Fibroblast of pulmonary artery (primary cell): ENCODE results near the gene RBM39.

Experiments
- DNase-seq: peaks from one replicate; pipeline ENCODE4 v3.0.0-alpha.2; 2010; ENCODE audit warnings: low read depth
- H3K4me3 ChIP-seq: replicated peaks from 2 replicates; pipeline ENCODE4 v1.5.1; 2011; ENCODE audit warnings: low read depth, mild to moderate bottlenecking, control low read depth, low read length, moderate library complexity
- TF ChIP-seq, protein P1 (sequence below): IDR thresholded peaks from 2 replicates; pipeline ENCODE4 v1.5.1; 2011; ENCODE audit warnings: mild to moderate bottlenecking, control low read depth, low read length, inconsistent platforms; ENCODE audit errors: missing control alignments

The RBM39 gene

DNA sequence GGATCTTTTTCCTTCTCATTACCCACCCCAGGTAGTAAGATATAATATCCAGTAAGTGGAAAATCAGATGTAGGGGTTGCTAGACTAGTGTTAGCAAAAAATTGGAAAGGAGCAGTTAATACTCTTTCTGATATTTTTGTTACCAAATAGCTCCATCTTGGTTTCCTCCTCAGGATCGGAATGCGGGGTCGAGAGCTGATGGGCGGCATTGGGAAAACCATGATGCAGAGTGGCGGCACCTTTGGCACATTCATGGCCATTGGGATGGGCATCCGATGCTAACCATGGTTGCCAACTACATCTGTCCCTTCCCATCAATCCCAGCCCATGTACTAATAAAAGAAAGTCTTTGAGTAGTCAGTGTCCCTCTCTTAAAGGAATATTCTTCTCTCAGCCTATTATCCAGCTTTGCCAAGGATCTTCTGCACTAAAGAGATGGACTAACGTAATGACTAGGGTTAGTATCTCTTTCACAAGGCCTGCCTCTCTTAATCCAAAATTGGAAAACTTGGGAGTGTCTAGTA lies 41.4 kb downstream of the RBM39 start:
- no peak for DNase-seq
- TF ChIP-seq, protein P1, sequence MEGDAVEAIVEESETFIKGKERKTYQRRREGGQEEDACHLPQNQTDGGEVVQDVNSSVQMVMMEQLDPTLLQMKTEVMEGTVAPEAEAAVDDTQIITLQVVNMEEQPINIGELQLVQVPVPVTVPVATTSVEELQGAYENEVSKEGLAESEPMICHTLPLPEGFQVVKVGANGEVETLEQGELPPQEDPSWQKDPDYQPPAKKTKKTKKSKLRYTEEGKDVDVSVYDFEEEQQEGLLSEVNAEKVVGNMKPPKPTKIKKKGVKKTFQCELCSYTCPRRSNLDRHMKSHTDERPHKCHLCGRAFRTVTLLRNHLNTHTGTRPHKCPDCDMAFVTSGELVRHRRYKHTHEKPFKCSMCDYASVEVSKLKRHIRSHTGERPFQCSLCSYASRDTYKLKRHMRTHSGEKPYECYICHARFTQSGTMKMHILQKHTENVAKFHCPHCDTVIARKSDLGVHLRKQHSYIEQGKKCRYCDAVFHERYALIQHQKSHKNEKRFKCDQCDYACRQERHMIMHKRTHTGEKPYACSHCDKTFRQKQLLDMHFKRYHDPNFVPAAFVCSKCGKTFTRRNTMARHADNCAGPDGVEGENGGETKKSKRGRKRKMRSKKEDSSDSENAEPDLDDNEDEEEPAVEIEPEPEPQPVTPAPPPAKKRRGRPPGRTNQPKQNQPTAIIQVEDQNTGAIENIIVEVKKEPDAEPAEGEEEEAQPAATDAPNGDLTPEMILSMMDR = no peak
- H3K4me3 ChIP-seq = peak overlapping the region; percentile 97

DNA sequence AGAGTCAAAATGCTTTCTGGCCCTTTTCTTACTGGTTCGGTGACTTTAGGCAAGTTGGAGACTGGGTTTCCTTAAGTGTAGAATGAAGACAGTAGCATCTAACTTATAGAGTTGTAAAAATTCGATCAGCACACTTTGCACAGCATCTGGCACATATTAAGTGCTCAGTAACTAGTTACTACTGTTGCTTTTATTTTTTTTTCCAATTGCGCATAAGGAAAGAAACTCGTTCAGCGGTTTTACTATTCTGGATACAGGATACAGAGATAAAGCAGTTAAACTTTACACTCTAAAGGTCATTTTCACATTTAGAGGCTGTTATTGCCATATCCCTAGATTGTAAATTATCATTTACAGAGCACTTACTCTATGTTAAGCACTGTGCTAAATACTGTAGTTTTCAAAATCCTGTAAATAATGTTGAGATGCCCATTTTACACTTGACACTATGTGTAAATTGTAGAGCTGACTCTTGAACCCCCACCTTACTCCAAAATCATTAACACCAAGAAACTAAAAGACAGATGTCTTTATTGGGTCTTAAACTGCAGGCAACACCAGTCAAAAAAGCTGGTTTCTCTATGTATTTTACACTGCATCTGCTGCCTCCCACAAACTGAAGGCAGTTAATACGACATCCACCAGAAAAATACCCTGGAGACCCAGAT lies 42.0 kb downstream of the RBM39 start:
- TF ChIP-seq, protein P1 = no peak
- H3K4me3 ChIP-seq = peak overlapping the region; percentile 97

DNA sequence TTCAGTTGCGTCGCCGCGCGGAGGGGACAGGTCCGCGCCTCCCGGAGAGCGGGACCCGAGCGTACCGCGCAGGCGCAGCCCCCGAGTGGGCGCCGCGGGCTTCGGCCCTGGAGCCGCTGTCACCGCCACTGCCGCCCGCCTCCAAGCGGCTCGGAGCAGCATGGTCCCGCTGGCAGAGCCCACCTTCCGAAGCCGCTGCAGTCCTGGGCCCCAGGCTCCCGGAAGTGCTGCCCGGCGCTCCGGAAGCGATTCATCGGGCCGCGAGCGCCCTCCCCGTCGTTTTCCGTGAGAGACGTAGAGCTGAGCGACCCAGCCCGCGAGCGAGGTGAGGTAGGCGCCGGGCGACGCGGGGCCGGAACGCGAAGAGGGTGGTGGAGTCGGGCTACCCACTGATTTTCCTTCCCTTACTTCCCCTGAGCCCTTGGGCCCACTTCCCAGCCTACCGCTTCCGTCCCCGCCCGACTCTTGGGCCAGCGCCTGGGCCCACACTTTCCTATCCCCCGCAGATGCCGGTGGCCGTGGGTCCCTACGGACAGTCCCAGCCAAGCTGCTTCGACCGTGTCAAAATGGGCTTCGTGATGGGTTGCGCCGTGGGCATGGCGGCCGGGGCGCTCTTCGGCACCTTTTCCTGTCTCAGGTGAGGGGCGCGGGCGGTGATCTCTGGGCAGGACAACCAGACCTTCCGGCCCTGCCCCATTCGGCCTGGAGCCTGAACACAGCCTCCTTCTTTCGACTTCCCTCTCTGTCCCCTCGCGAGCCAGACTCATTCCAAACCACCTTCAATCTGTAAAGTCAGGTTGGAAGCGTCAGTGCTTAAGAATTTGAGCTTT lies 42.7 kb downstream of the RBM39 start, which contains the start of the genes NFS1 and ROMO1:
TSS of gene NFS1 (minus strand) at position 226 of the 830 bp plus-strand sequence. CDS start at position 162, 64 bp downstream.
TSS of gene ROMO1 (plus strand) at position 279 of the 830 bp plus-strand sequence. CDS start at position 507, 228 bp downstream.
- peak within 1 kb of the TSS; percentile 97 for H3K4me3 ChIP-seq
- peak; percentile 81 for DNase-seq

More for the DNA sequence above, 42.0 kb downstream of the RBM39 start:
- no peak for DNase-seq

DNA sequence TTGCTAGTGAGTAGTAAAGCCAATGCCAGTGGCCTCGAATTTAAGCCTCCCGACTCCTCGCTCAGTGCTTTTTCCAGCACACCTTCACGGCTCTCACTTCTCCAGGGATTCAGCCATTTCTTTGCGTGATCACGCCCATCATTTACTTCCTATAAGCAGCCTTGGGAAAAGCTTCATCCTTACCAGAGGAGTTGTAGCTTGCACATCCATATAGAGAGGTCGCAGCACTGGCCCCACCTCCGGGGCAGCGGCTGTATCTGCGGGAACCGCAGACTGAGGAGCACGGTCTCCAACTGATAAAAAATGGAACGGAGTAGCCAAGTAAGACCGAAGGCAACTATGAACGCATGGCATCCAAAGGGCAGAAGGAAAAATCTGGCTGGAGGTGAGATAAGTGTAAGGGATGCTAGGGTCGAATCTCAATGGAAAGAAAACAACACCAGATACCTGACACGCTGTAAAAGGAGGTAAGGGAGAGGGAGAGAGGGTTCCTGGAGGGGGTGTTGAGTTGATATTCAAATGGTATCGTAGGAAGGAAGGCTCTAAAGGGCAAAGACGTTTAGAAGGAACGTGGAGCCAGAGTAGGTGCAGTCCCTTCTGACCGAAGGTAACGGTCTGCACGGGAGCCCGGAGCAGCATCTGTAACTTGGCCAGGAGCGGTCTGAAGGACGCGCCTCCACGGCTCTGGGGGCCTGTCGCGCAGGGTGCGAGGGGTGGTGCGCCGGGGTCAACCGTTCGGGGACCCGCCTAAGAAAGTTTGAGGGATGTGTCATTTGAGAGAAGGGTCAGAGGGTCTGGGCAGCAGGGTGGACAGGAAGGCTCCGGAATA lies 43.5 kb downstream of the RBM39 start:
- TF ChIP-seq, protein P1 = no peak
- H3K4me3 ChIP-seq = peak overlapping the region; percentile 97
- DNase-seq = no peak

More for the DNA sequence above, 42.7 kb downstream of the RBM39 start, which contains the start of the genes NFS1 and ROMO1:
- TF ChIP-seq, protein P1 = no peak

DNA sequence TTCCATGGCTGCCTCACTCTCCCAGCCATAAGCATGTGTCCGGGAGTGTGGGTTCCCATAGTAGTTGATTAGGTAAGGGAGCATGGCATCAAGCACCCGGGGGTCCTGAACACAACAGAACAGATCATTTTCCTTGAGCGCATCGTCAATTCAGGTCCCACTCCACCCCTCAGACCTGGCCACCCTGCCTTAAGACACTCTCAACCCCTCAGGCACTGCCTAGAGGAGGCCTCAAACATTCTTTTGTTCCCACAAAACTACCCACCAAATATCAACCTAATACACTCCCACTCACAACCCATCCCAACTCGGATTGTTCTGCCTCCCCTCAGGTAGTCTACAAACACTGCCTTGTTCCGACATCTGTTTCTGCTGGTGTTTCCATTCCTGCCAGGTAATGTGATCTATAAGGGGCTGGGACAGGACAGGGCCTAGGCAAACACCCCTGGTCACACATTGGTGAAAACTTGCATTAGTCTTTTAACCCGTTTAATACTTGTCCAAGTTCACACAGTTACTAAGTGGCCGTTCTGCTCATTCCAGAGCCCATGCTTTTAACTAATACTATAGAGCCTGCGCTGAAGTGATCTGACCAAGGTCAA lies 44.3 kb downstream of the RBM39 start:
- TF ChIP-seq, protein P1 = no peak
- no peak for DNase-seq
- peak overlapping the region; percentile 97 for H3K4me3 ChIP-seq

DNA sequence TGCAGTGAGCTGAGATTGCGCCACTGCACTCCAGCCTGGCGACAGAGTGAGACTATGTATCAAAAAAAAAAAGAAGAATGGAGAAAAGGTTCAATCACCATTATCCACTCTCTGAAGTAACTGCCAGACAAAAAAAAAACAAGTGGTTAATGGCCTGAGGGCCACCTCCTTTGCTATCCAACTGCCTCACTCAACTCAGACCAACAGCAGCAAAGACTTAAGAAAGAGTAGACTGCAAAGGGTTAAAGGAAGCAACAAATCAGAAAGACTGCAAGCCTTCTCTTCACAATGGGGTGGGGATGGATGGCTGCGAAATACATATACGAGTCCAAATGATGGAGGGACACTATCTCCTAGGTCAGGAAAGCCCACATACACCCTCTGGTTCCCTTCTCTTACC lies 46.1 kb downstream of the RBM39 start:
- TF ChIP-seq, protein P1 = no peak
- no peak for DNase-seq
- H3K4me3 ChIP-seq = no peak overlapping the region
